ENCODE data around the gene WIPF1. TPM values are rescaled to one million over a fixed set of nuclear protein-coding genes. Genes with fewer than 3 reads are reported as not detected.
A peak's percentile ranks its signal among the peaks of the same experiment; 100 is the strongest.
"Not testable (repeated sequence)": the region's sequence is repeated elsewhere in the genome, so short reads cannot be mapped to it uniquely, and the experiment has no call there.

WIPF1 gene
- total RNA-seq, 4 donors from 2014 or later: 2.2 to 17.5 (median 6.0) TPM

DNA sequence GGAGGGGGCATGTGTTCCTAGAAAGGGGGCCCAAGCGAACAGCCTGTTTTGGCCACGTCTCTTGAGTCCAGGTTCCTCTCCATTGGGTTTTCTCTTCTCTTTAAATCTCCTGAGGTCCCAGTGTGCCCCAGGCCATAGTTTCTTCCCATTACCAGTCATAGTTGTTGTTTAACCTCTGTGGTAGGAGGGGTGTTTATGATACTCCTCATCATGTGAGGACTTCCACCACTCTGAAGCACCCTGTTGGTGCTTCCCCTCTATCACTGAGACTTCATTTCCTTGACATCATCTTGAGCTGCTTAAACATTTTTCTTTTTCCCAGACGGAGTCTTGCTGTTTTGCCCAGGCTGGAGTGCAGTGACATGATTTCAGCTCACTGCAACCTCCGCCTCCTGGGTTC, 45.9 kb downstream of the WIPF1 start:
- no peaks in the 10 kb centered on the region for H3K36me3 ChIP-seq
- DNase-seq: no peak
- no peak overlapping the region for H3K27ac ChIP-seq
- no peaks in the 10 kb centered on the region for H3K4me1 ChIP-seq
- intact Hi-C loops (cut with DNase I): no loop called here
- TF ChIP-seq POLR2A (IDR thresholded peaks at IDR 0.05) (no peak), CTCF (IDR thresholded peaks at IDR 0.05) (no peak)
- WGBS, 2 donors: 89 to 94% methylated on average over 4 of the region's 4 CpGs
- no peaks in the 10 kb centered on the region for H3K27me3 ChIP-seq
- H3K4me3 ChIP-seq: no peak overlapping the region
- H3K9me3 ChIP-seq: peaks cover 0 to 7% (median 0%) of the 10 kb centered on the region in 3 donors

GRCh38 chr2:174548646-174549045, 49.0 kb downstream of the WIPF1 start:
- DNase-seq; H3K4me1 ChIP-seq; H3K9me3 ChIP-seq; H3K36me3 ChIP-seq; H3K4me3 ChIP-seq; H3K27me3 ChIP-seq; intact Hi-C loops (cut with DNase I); H3K27ac ChIP-seq: not testable (repeated sequence)
- WGBS, 2 donors: 71% methylated on average over 4 of the region's 24 CpGs; no CpG with 5 or more reads in 1 of the 2 donors

DNA sequence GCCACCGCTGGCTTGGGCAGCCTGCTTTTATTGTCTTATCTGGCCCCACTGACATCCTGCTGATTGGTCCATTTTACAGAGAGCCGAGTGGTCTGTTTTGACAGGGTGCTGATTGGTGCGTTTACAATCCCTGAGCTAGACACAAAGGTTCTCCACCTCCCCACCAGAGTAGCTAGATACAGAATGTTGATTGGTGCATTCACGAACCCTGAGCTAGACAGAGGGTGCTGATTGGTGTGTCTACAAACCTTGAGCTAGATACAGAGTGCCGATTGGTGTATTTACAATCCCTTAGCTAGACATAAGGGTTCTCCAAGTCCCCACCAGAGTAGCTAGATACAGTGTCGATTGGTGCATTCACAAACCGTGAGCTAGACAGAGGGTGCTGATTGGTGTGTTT, 49.6 kb downstream of the WIPF1 start:
- H3K4me3 ChIP-seq; H3K9me3 ChIP-seq; H3K27ac ChIP-seq; intact Hi-C loops (cut with DNase I); DNase-seq; H3K4me1 ChIP-seq; H3K36me3 ChIP-seq: not testable (repeated sequence)
- WGBS, 2 donors: 92 to 100% methylated on average over 2 to 7 of the region's 7 CpGs
- H3K27me3 ChIP-seq: peaks cover 0 to 11% (median 0%) of the 10 kb centered on the region in 4 donors

GRCh38 chr2:174546519-174547506, 50.8 kb downstream of the WIPF1 start:
- DNase-seq: no peak
- 67 to 70% methylated on average over 16 to 18 of the region's 21 CpGs for WGBS, 2 donors
- intact Hi-C loops (cut with DNase I): no loop called here
- no peaks in the 10 kb centered on the region for H3K4me1 ChIP-seq
- H3K27ac ChIP-seq: no peak overlapping the region
- H3K27me3 ChIP-seq: peaks cover 0 to 11% (median 0%) of the 10 kb centered on the region in 4 donors
- H3K36me3 ChIP-seq: no peaks in the 10 kb centered on the region
- no peak overlapping the region for H3K4me3 ChIP-seq
- H3K9me3 ChIP-seq: no peaks in the 10 kb centered on the region
- peak in 3 of 6 experiments; percentile 11 to 52 (median 27) for TF ChIP-seq CTCF (IDR thresholded peaks at IDR 0.05)
- TF ChIP-seq POLR2A (IDR thresholded peaks at IDR 0.05): no peak

DNA sequence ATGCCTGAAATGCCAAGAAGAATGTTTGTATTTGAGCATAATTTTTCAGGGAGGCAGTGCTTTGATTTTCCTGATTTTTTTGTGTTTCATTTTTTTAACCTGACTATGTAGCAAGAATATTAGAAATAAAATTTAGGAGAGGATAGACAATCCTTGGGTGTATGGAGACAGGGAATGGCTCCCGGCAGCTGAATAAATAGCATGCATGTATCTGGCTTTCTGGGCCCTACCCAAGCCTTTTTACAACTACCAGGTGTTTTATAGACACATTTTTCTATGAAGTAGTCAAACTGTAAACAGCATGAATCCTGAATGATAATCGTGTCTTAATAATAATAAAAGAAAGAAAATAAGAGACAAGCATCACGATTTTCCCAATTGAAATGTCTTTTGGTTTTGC, 52.4 kb downstream of the WIPF1 start:
- H3K4me3 ChIP-seq: no peak overlapping the region
- no peaks in the 10 kb centered on the region for H3K4me1 ChIP-seq
- no peak for DNase-seq
- intact Hi-C loops (cut with DNase I): no loop called here
- H3K9me3 ChIP-seq: no peaks in the 10 kb centered on the region
- no peak for TF ChIP-seq CTCF (IDR thresholded peaks at IDR 0.05)
- TF ChIP-seq POLR2A (IDR thresholded peaks at IDR 0.05): no peak
- H3K36me3 ChIP-seq: no peaks in the 10 kb centered on the region
- WGBS, 2 donors: 78% methylated on average over 3 of the region's 3 CpGs
- H3K27ac ChIP-seq: no peak overlapping the region
- peaks cover 0 to 11% (median 0%) of the 10 kb centered on the region in 4 donors for H3K27me3 ChIP-seq

DNA sequence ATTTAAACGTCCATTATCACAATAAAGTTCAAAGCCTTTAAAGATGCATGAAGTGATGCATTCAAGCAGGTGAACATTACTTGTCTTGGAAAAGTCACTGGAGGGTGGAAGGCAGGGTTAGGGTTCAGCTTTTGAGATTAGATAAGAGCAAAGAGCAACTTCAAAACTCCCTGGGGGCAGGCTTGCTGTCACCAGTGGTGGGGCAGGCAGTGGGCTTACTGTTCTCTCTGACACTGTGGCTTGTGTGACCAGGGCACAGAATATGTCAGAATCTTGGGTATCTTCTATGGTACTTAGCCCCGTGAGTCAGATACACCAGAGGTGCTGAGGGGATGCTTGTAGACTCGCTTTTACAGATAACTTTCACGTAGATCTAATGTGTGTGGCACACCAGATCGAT, 52.8 kb downstream of the WIPF1 start:
- no peak overlapping the region for H3K27ac ChIP-seq
- no peaks in the 10 kb centered on the region for H3K9me3 ChIP-seq
- WGBS, 2 donors: 66 to 76% methylated on average over 5 of the region's 5 CpGs
- H3K4me1 ChIP-seq: no peaks in the 10 kb centered on the region
- H3K36me3 ChIP-seq: no peaks in the 10 kb centered on the region
- H3K4me3 ChIP-seq: no peak overlapping the region
- TF ChIP-seq CTCF (IDR thresholded peaks at IDR 0.05): no peak
- TF ChIP-seq POLR2A (IDR thresholded peaks at IDR 0.05): no peak
- no peak for DNase-seq
- H3K27me3 ChIP-seq: peaks cover 0 to 11% (median 0%) of the 10 kb centered on the region in 4 donors
- intact Hi-C loops (cut with DNase I): no loop called here

Measured in esophagus squamous epithelium (tissue), 5 donors.